Measurements from ENCODE around the gene GDAP2.

The GDAP2 gene

GRCh38 chr1:117826119-117826518, 103.3 kb downstream of the GDAP2 start:
- no peak for TF ChIP-seq CTCF (IDR thresholded peaks at IDR 0.05)
- Histone ChIP-seq H3K79me2 (no peaks in the 10 kb centered on the region), H3K9ac (no peak overlapping the region), H3K4me1 (no peaks in the 10 kb centered on the region), H3K36me3 (ENCODE audit: control insufficient read depth, insufficient read depth, low read length) (no peaks in the 10 kb centered on the region), H3K4me2 (ENCODE audit: low read length) (no peak overlapping the region), H3K27me3 (ENCODE audit: control insufficient read depth, insufficient read depth, low read length) (no peaks in the 10 kb centered on the region), H3K27ac (no peak overlapping the region), H3K9me3 (ENCODE audit: control insufficient read depth, low read length) (no peaks in the 10 kb centered on the region), H2AFZ (no peak overlapping the region), H3K4me3 (ENCODE audit: low read depth, low read length) (no peak overlapping the region)

- Histone ChIP-seq H2AFZ (no peak overlapping the region), H3K27me3 (ENCODE audit: control insufficient read depth, insufficient read depth, low read length) (no peaks in the 10 kb centered on the region), H3K79me2 (no peaks in the 10 kb centered on the region), H3K9me3 (ENCODE audit: control insufficient read depth, low read length) (no peaks in the 10 kb centered on the region), H3K27ac (no peak overlapping the region), H3K4me2 (ENCODE audit: low read length) (no peak overlapping the region), H3K4me1 (no peaks in the 10 kb centered on the region), H3K4me3 (ENCODE audit: low read depth, low read length) (no peak overlapping the region), H3K36me3 (ENCODE audit: control insufficient read depth, insufficient read depth, low read length) (no peaks in the 10 kb centered on the region), H3K9ac (no peak overlapping the region)
- TF ChIP-seq CTCF (IDR thresholded peaks at IDR 0.05) = no peak
Observed at GRCh38 chr1:117825414-117825813, 104.0 kb downstream of the GDAP2 start.

GRCh38 chr1:117824616-117825015, 104.8 kb downstream of the GDAP2 start:
- Histone ChIP-seq H3K9me3 (ENCODE audit: control insufficient read depth, low read length) (no peaks in the 10 kb centered on the region), H3K4me2 (ENCODE audit: low read length) (no peak overlapping the region), H3K4me1 (no peaks in the 10 kb centered on the region), H3K79me2 (no peaks in the 10 kb centered on the region), H3K27ac (no peak overlapping the region), H3K27me3 (ENCODE audit: control insufficient read depth, insufficient read depth, low read length) (no peaks in the 10 kb centered on the region), H3K9ac (no peak overlapping the region), H3K36me3 (ENCODE audit: control insufficient read depth, insufficient read depth, low read length) (no peaks in the 10 kb centered on the region), H3K4me3 (ENCODE audit: low read depth, low read length) (no peak overlapping the region), H2AFZ (no peak overlapping the region)
- TF ChIP-seq CTCF (IDR thresholded peaks at IDR 0.05) = no peak

- H3K36me3 ChIP-seq (ENCODE audit: control insufficient read depth, insufficient read depth, low read length) = no peaks in the 10 kb centered on the region
- H3K79me2 ChIP-seq = no peaks in the 10 kb centered on the region
- no peaks in the 10 kb centered on the region for H3K9me3 ChIP-seq (ENCODE audit: control insufficient read depth, low read length)
- H2AFZ ChIP-seq = no peak overlapping the region
- H3K4me1 ChIP-seq = no peaks in the 10 kb centered on the region
- H3K9ac ChIP-seq = no peak overlapping the region
- H3K27me3 ChIP-seq (ENCODE audit: control insufficient read depth, insufficient read depth, low read length) = no peaks in the 10 kb centered on the region
- H3K27ac ChIP-seq = no peak overlapping the region
- H3K4me2 ChIP-seq (ENCODE audit: low read length) = no peak overlapping the region
- no peak overlapping the region for H3K4me3 ChIP-seq (ENCODE audit: low read depth, low read length)
- TF ChIP-seq CTCF (IDR thresholded peaks at IDR 0.05) = no peak
Observed at GRCh38 chr1:117821774-117822482, 107.5 kb downstream of the GDAP2 start.

GRCh38 chr1:117821382-117821755, 108.1 kb downstream of the GDAP2 start:
- Histone ChIP-seq H2AFZ (no peak overlapping the region), H3K4me3 (ENCODE audit: low read depth, low read length) (no peak overlapping the region), H3K4me2 (ENCODE audit: low read length) (no peak overlapping the region), H3K9me3 (ENCODE audit: control insufficient read depth, low read length) (no peaks in the 10 kb centered on the region), H3K4me1 (no peaks in the 10 kb centered on the region), H3K9ac (no peak overlapping the region), H3K36me3 (ENCODE audit: control insufficient read depth, insufficient read depth, low read length) (no peaks in the 10 kb centered on the region), H3K27me3 (ENCODE audit: control insufficient read depth, insufficient read depth, low read length) (no peaks in the 10 kb centered on the region), H3K79me2 (no peaks in the 10 kb centered on the region), H3K27ac (no peak overlapping the region)
- no peak for TF ChIP-seq CTCF (IDR thresholded peaks at IDR 0.05)

Data from parathyroid adenoma (tissue), 2 donors.